K562 (cell line): ENCODE results near the gene ADI1. TPM values are rescaled to one million over a fixed set of nuclear protein-coding genes. Genes with fewer than 3 reads are reported as not detected.

Experiments
- ATAC-seq: fragments of 200-7000 bp; cut with Tn5 transposase; 3 replicates; pipeline ENCODE4 v1.9.1; 2020; ENCODE audit warnings: moderate library complexity
- BruUV-seq: library from RNA; stranded (reverse); fragments of 400-500 nt; replicated peaks from 2 replicates; lab custom pipeline; 2021; lab: Mats Ljungman, UMichigan
- CTCF ChIA-PET: fragments of 300-600 bp; formaldehyde crosslinking; extraction: SDS; loops from one replicate; lab custom pipeline; 2021; ENCODE audit warnings: low intra/inter-chr PET ratio; lab: Yijun Ruan, JAX
- POLR2A ChIA-PET: fragments of 300-600, 350-650 bp; sonication (Branson Sonifier 250); formaldehyde crosslinking; extraction: SDS; loops from one replicate; lab custom pipeline; 2021; ENCODE audit warnings: antibody characterized with exemption, inconsistent platforms; lab: Yijun Ruan, JAX
- DNase-seq, 4 experiments: peaks; one replicate each; pipeline versions ENCODE4 v3.0.0 to v3.0.0-alpha.2; 2011 to 2018; ENCODE audit warnings: low spot score in 3 of 4, mixed read lengths in 3 of 4; ENCODE audit errors: extremely low read depth in 1 of 4
- FAIRE-seq: peaks from 2 replicates; lab custom pipeline; 2011; peaks lifted over from hg19 to GRCh38; lab: Jason Lieb, UNC
- H2AFZ ChIP-seq: 2 replicates; pipeline ENCODE4 v1.6.0; 2011; ENCODE audit warnings: low read depth, low read length, control low read depth, inconsistent platforms
- H3K27ac ChIP-seq: fragments of 200-600 bp; 3 replicates; pipeline ENCODE4 v1.8.0; 2011; ENCODE audit warnings: low read depth, mild to moderate bottlenecking, control low read depth, inconsistent platforms, low read length, moderate library complexity, mixed read lengths; ENCODE audit errors: extremely low read depth
- H3K27me3 ChIP-seq, 2 experiments: fragments of 300-600 bp in 1 of 2; 2 replicates in 1 of 2; 3 replicates in 1 of 2; pipeline versions ENCODE4 v1.6.0 to v1.8.0; 2011; ENCODE audit warnings: inconsistent platforms in 2 of 2, low read length in 2 of 2, mild to moderate bottlenecking in 1 of 2, mixed read lengths in 1 of 2, moderate library complexity in 1 of 2; ENCODE audit not compliant: control insufficient read depth in 2 of 2, insufficient read depth in 2 of 2
- H3K36me3 ChIP-seq: fragments of 300-600 bp; 3 replicates; pipeline ENCODE4 v1.8.0; 2011; ENCODE audit warnings: mild to moderate bottlenecking, low read length, inconsistent platforms; ENCODE audit not compliant: control insufficient read depth, insufficient read depth
- H3K4me1 ChIP-seq, 2 experiments: fragments of 200-600 bp in 1 of 2; replicated peaks in 1 of 2; 2 replicates in 1 of 2; 3 replicates in 1 of 2; pipeline versions ENCODE4 v1.5.1 to v1.8.0; 2011; ENCODE audit warnings: inconsistent platforms in 2 of 2, low read length in 2 of 2, mild to moderate bottlenecking in 1 of 2, mixed read lengths in 1 of 2, moderate library complexity in 1 of 2; ENCODE audit not compliant: control insufficient read depth in 2 of 2, insufficient read depth in 2 of 2
- H3K4me2 ChIP-seq: 2 replicates; pipeline ENCODE4 v1.6.1; 2011; ENCODE audit warnings: low read length, control low read depth, inconsistent platforms, mixed read lengths; ENCODE audit not compliant: insufficient read depth
- H3K4me3 ChIP-seq: fragments of 200-600 bp; sonication (generic), shearing (Covaris generic); 2 replicates; pipeline ENCODE4 v1.5.1; 2016; ENCODE audit warnings: control low read depth, inconsistent platforms
- H3K79me2 ChIP-seq: fragments of 200-600 bp; 3 replicates; pipeline ENCODE4 v1.8.0; 2011; ENCODE audit warnings: low read length, inconsistent platforms; ENCODE audit not compliant: control insufficient read depth, insufficient read depth
- H3K9ac ChIP-seq, 2 experiments: 2 replicates each; pipeline versions ENCODE4 v1.6.0 to v1.6.1; 2011; ENCODE audit warnings: low read depth in 2 of 2, low read length in 2 of 2, control low read depth in 1 of 2, inconsistent platforms in 1 of 2, mild to moderate bottlenecking in 1 of 2, mixed read lengths in 1 of 2; ENCODE audit not compliant: insufficient read depth in 1 of 2
- H3K9me1 ChIP-seq: one replicate; pipeline ENCODE4 v1.6.0; 2011; ENCODE audit warnings: inconsistent platforms, mild to moderate bottlenecking, low read length, moderate library complexity; ENCODE audit not compliant: control insufficient read depth, insufficient read depth
- H3K9me3 ChIP-seq: replicated peaks from 2 replicates; pipeline ENCODE4 v1.5.1; 2011; ENCODE audit warnings: low read depth, low read length, inconsistent platforms; ENCODE audit not compliant: control insufficient read depth, insufficient read depth
- H4K20me1 ChIP-seq: replicated peaks from 2 replicates; pipeline ENCODE4 v1.6.1; 2011; ENCODE audit warnings: low read length, inconsistent platforms, mixed read lengths; ENCODE audit not compliant: control insufficient read depth, insufficient read depth
- ARNT ChIP-seq, 2 experiments: fragments of 450-650 bp; IDR thresholded peaks; 2 replicates each; pipeline ENCODE4 v1.6.1; 2016; ENCODE audit warnings: mild to moderate bottlenecking in 1 of 2
- HBP1 ChIP-seq: fragments of 450-650 bp; formaldehyde crosslinking; IDR thresholded peaks from 2 replicates; pipeline ENCODE4 v1.4.0; 2022; ENCODE audit warnings: missing genetic modification characterization
- YY1 ChIP-seq, 3 experiments: IDR thresholded peaks; 2 replicates each; pipeline ENCODE4 v1.6.1; 2011; ENCODE audit warnings: low read length in 2 of 3, mild to moderate bottlenecking in 2 of 3, moderate library complexity in 2 of 3, borderline replicate concordance in 1 of 3, control low read depth in 1 of 3, low read depth in 1 of 3; ENCODE audit not compliant: insufficient read depth in 3 of 3, insufficient replicate concordance in 2 of 3, control insufficient read depth in 1 of 3, insufficient read length in 1 of 3; ENCODE audit errors: extremely low read depth in 1 of 3
- ZNF3 ChIP-seq: fragments of 250-450 bp; sonication (Bioruptor Pico); IDR thresholded peaks from 2 replicates; pipeline ENCODE4 v1.5.0; 2021; ENCODE audit warnings: mild to moderate bottlenecking, moderate library complexity
- ZNF592 ChIP-seq: fragments of 450-650 bp; IDR thresholded peaks from 2 replicates; pipeline ENCODE4 v1.6.1; 2017; ENCODE audit warnings: antibody characterized with exemption, mild to moderate bottlenecking
- WGBS: fragments of 100-300 bp; shearing (Covaris generic); methylation state at CpG from one replicate; pipeline ENCODE4 v1.1.6; 2016; ENCODE audit warnings: low coverage, mixed read lengths; ENCODE audit not compliant: insufficient coverage; ENCODE audit errors: missing lambda C conversion rate; 5-methylcytosine and 5-hydroxymethylcytosine counted together
- in situ Hi-C: fragments of 300-500 bp; cut with MboI; formaldehyde crosslinking; loops from 4 replicates; pipeline ENCODE4 v1.15.0; 2018; ENCODE audit warnings: inconsistent platforms, mixed read lengths
- intact Hi-C: fragments of 100-400 bp; cut with micrococcal nuclease; formaldehyde crosslinking; loops from 2 replicates; pipeline ENCODE4 v1.14.2; 2022
- polyA plus RNA-seq, 8 experiments: library from polyadenylated mRNA; depleted of rRNA in 4 of 8; stranded (reverse) in 5 of 8; unstranded in 3 of 8; fragments of >200 nt; fragmentation: Nextera tagmentation in 2 of 8; fragmentation: Illumina TruSeq in 1 of 8; extraction: Ambion mirVana in 2 of 8; extraction: Trizol in 1 of 8; gene quantifications; 2 replicates each; pipeline versions ENCODE4 v1.2.1 to v1.2.3, GENCODE V29; 2011 to 2014; ENCODE audit warnings: inconsistent platforms in 1 of 8, missing spikeins in 1 of 8
- total RNA-seq, 7 experiments: library from RNA; depleted of rRNA in 6 of 7; stranded (reverse); fragments of >200 nt in 6 of 7; fragmentation: Illumina TruSeq in 2 of 7; extraction: Trizol in 2 of 7; gene quantifications; 2 replicates each; pipeline versions ENCODE4 v1.2.1 to v1.2.3, GENCODE V29; 2011 to 2021; ENCODE audit warnings: low replicate concordance in 1 of 7

The ADI1 gene
- total and polyA plus RNA-seq, 9 of the 15 experiments (the other 6 are each of a cell fraction or from before 2014, with no cell fraction given), result 6.1 to 51.0 (median 27.1) TPM

GRCh38 chr2:3470856-3471737 lies 48.2 kb downstream of the ADI1 start:
- no peak for FAIRE-seq
- H4K20me1 ChIP-seq, result 0 out of 2 replicates have a peak, but pooled peaks cover 4% of the 10 kb centered on the region
- TF ChIP-seq ARNT (IDR thresholded peaks at IDR 0.05) (no peak), ZNF3 (CRISPR knock-in tag) (no peak), ZNF592 (no peak), YY1 (IDR thresholded peaks at IDR 0.05; ENCODE audit: borderline replicate concordance in 1 of 3, control insufficient read depth in 1 of 3, extremely low read depth in 1 of 3, insufficient read depth in 3 of 3, insufficient read length in 1 of 3, insufficient replicate concordance in 2 of 3, low read depth in 1 of 3, low read length in 2 of 3) (no peak), HBP1 (CRISPR knock-in tag) (no peak)
- TF ChIP-seq, all 486 proteins: peak for 0
- Histone ChIP-seq H2AFZ (no peak overlapping the region), H3K4me2 (no peak overlapping the region), H3K27me3 (no peaks in the 10 kb centered on the region), H3K79me2 (no peaks in the 10 kb centered on the region), H3K27ac (no peak overlapping the region), H3K4me3 (no peak overlapping the region), H3K36me3 (peaks cover 82% of the 10 kb centered on the region; the same call in 2 of the 3 replicates), H3K4me1 (peaks cover 0 to 3% of the 10 kb centered on the region in 2 experiments; a peak in 1 of 5 replicates), H3K9me1 (peaks cover 5% of the 10 kb centered on the region), H3K9me3 (no peaks in the 10 kb centered on the region), H3K9ac (no peak overlapping the region)
- POLR2A ChIA-PET, result interaction anchor here (1.0 kb wide), 1 partner anchor 29 kb away, joined by 3 read pairs; no protein-coding TSS in a partner anchor
- no peak for ATAC-seq
- in situ Hi-C loops (no loop called here), intact Hi-C loops (no loop called here)
- CTCF ChIA-PET, result no interaction called here
- no peak for DNase-seq
- WGBS, result 90% methylated on average over 17 of the region's 17 CpGs
- BruUV-seq, result no TSS peak
